Epithelial cell of proximal tubule (primary cell): ENCODE results near the gene KLKB1. TPM values are rescaled to one million over a fixed set of nuclear protein-coding genes. Genes with fewer than 3 reads are reported as not detected.
A peak's percentile ranks its signal among the peaks of the same experiment; 100 is the strongest.
"Not testable (repeated sequence)": the region's sequence is repeated elsewhere in the genome, so short reads cannot be mapped to it uniquely, and the experiment has no call there.

Experiments
- DNase-seq: peaks from one replicate; pipeline ENCODE4 v3.0.0-alpha.2; 2011; ENCODE audit warnings: low read depth
- H3K4me3 ChIP-seq: 2 replicates; pipeline ENCODE4 v1.5.1; 2011; ENCODE audit warnings: low read depth, mild to moderate bottlenecking, low read length
- CTCF ChIP-seq: conservative IDR thresholded peaks from 2 replicates; pipeline ENCODE4 v1.5.1; 2012; ENCODE audit warnings: low read depth, mild to moderate bottlenecking, low read length
- total RNA-seq: library from RNA; depleted of rRNA; stranded (reverse); fragments of >200 nt; gene quantifications from 2 replicates; pipeline ENCODE4 v1.2.3, GENCODE V29; 2015

Gene KLKB1
- total RNA-seq, 1 donor from 2014 or later, result not detected

- H3K4me3 ChIP-seq, result no peak overlapping the region
- TF ChIP-seq CTCF, result no peak
Observed at GRCh38 chr4:186264660-186265059, 37.4 kb downstream of the KLKB1 start.

DNA sequence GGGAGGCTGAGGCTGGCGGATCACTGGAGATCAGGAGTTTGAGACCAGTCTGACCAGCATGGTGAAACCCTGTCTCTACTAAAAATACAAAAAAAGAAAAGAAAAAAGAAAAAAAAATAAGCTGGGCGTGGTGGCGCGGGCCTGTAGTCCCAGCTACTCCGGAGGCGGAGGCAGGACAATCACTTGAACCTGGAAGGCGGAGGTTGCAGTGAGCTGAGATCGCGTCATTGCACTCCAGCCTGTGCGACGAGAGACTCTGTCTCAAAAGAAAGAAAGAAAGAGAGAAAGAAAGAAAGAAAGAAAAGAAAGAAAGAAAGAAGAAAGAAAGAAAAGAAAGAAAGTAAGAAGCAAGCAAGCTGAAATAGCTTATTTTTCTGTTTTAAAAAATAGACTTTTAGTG lies 37.9 kb downstream of the KLKB1 start:
- H3K4me3 ChIP-seq, DNase-seq: not testable (repeated sequence)

More at GRCh38 chr4:186264660-186265059, 37.4 kb downstream of the KLKB1 start:
- DNase-seq, result no peak

GRCh38 chr4:186265683-186266652 lies 38.7 kb downstream of the KLKB1 start, which contains the start of gene F11:
Gene F11 (plus strand): TSS chr4:186266189. CDS start chr4:186267137, 948 bp downstream.
- DNase-seq, result no peak
- TF ChIP-seq CTCF, result no peak
- peak within 1 kb of the TSS; percentile 48 for H3K4me3 ChIP-seq

- no peak for TF ChIP-seq CTCF
- peak overlapping the region; percentile 48 for H3K4me3 ChIP-seq
- no peak for DNase-seq
Observed at GRCh38 chr4:186266729-186267456, 39.6 kb downstream of the KLKB1 start.

DNA sequence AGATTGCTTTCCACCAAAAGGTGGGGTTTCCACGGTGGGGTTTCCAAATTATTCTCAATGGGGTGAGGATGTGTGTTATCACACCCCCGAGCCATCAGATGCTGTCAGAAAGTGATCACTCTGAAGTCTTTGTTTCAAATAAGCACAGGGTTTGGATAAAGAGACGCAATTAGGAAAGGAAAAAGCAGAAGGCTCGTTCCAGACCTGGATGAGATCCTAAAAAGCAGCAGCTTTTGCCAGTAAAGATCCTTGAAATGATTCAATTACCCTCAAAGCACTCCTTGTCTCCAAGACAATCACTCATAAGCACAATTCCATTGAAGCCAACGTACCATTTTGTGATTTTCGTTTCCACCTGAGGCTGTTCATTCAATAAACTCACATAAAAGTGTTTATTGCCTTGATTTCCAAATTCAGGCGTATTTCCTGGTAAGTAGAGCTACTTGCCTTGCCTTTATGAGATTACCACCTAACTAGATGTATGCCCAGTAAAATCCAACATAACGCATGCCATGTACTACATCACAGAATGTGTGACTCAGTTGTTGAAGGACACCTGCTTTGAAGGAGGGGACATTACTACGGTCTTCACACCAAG lies 43.9 kb downstream of the KLKB1 start:
- no peak for DNase-seq
- no peak overlapping the region for H3K4me3 ChIP-seq
- no peak for TF ChIP-seq CTCF

DNA sequence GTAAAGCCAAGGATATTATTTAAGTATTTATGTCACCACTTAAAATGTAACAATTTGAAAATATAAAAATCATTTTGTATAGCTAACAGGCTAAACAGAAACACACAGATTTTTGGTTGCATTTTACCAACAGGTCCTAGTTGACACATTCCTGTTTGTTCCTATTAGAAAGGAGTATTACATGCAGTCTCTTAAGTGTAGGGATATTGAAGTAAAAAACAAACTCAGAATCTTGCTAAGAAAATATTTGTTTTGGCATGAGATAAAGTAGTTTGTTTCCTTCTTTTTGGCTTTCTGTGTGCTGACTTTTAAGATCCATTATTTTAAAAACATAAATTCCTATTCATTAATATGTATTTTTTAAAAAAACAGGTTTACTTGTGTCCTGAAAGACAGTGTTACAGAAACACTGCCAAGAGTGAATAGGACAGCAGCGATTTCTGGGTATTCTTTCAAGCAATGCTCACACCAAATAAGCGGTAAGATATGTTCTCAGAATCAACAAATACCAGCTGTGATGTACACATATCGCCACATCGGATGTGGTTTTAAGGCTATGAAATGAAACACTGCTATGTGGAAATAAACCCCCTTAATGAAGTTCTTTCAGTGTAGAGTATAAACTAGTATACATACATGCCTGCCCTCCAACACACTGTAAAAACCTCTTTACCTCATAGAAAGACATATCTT lies 45.5 kb downstream of the KLKB1 start:
- no peak overlapping the region for H3K4me3 ChIP-seq
- DNase-seq, result no peak
- no peak for TF ChIP-seq CTCF

DNA sequence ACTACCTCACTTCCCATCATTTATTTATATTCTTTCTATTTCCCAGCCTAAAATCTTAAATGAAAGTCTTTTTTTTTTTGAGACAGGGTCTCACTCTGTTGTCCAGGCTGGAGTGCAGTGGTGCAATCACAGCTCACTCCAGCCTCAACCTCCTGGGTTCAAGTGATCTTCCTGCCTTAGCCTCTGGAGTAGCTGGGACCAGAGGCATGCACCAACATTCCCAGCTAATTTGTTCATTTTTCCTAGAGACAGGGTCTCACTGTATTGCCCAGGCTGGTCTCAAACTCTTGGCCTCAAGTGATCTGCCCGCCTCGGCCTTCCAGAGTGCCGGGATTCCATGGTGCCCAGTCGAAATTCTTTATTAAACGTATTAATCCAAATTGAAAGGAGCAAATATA lies 46.1 kb downstream of the KLKB1 start:
- H3K4me3 ChIP-seq, DNase-seq: not testable (repeated sequence)
